Mesendoderm (in vitro differentiated cells): Measurements from ENCODE around the gene MACROH2A1.

Source experiments
- DNase-seq: peaks from one replicate; pipeline ENCODE4 v3.0.0; 2013
- H2AK5ac ChIP-seq: 2 replicates; pipeline ENCODE4 v1.6.1; 2013; ENCODE audit warnings: low read length, inconsistent platforms
- H2BK120ac ChIP-seq: 2 replicates; pipeline ENCODE4 v1.6.1; 2013; ENCODE audit warnings: low read depth, mild to moderate bottlenecking, low read length, moderate library complexity, mixed read lengths
- H2BK15ac ChIP-seq: replicated peaks from 2 replicates; pipeline ENCODE4 v1.6.1; 2013; ENCODE audit warnings: low read depth, mild to moderate bottlenecking, moderate library complexity
- H2BK5ac ChIP-seq: 2 replicates; pipeline ENCODE4 v1.6.1; 2013; ENCODE audit warnings: low read length, inconsistent platforms
- H3K18ac ChIP-seq: 2 replicates; pipeline ENCODE4 v1.6.1; 2013; ENCODE audit warnings: mild to moderate bottlenecking, low read length, mixed read lengths
- H3K23ac ChIP-seq: one replicate; pipeline ENCODE4 v1.6.1; 2013; ENCODE audit warnings: low read length
- H3K27ac ChIP-seq: 2 replicates; pipeline ENCODE4 v1.5.1; 2013; ENCODE audit warnings: low read depth, mild to moderate bottlenecking, inconsistent platforms, low read length, moderate library complexity
- H3K27me3 ChIP-seq: 2 replicates; pipeline ENCODE4 v1.6.1; 2013; ENCODE audit warnings: low read length, control low read depth, mild to moderate bottlenecking, inconsistent platforms; ENCODE audit not compliant: insufficient read depth, poor library complexity
- H3K36me3 ChIP-seq: 2 replicates; pipeline ENCODE4 v1.6.1; 2013; ENCODE audit warnings: low read length, inconsistent platforms; ENCODE audit not compliant: control insufficient read depth, insufficient read depth
- H3K4ac ChIP-seq: one replicate; pipeline ENCODE4 v1.6.1; 2013; ENCODE audit warnings: low read depth, mild to moderate bottlenecking, low read length, moderate library complexity
- H3K4me1 ChIP-seq: 2 replicates; pipeline ENCODE4 v1.6.1; 2013; ENCODE audit warnings: low read depth, low read length, inconsistent platforms; ENCODE audit not compliant: control insufficient read depth
- H3K4me2 ChIP-seq: 2 replicates; pipeline ENCODE4 v1.6.1; 2013; ENCODE audit warnings: low read length
- H3K4me3 ChIP-seq: 2 replicates; pipeline ENCODE4 v1.5.1; 2013; ENCODE audit warnings: mild to moderate bottlenecking, low read length
- H3K56ac ChIP-seq: one replicate; pipeline ENCODE4 v1.6.1; 2013; ENCODE audit warnings: low read length
- H3K79me1 ChIP-seq: 2 replicates; pipeline ENCODE4 v1.6.1; 2013; ENCODE audit warnings: low read length, inconsistent platforms
- H3K79me2 ChIP-seq: 2 replicates; pipeline ENCODE4 v1.6.1; 2013; ENCODE audit warnings: mild to moderate bottlenecking, low read length; ENCODE audit not compliant: control insufficient read depth, insufficient read depth
- H3K9ac ChIP-seq: 2 replicates; pipeline ENCODE4 v1.6.1; 2013; ENCODE audit warnings: low read length, inconsistent platforms
- H4K5ac ChIP-seq: one replicate; pipeline ENCODE4 v1.6.1; 2013; ENCODE audit warnings: low read length
- H4K8ac ChIP-seq: one replicate; pipeline ENCODE4 v1.6.1; 2013; ENCODE audit warnings: low read depth, mild to moderate bottlenecking, control low read depth, low read length, moderate library complexity
- WGBS: extraction: QIAGEN DNeasy Blood & Tissue Kit; methylation state at CpG from one replicate; pipeline ENCODE4 v1.1.7; 2013; ENCODE audit warnings: low lambda C conversion rate, missing lambda C conversion rate; ENCODE audit not compliant: insufficient coverage; ENCODE audit errors: extremely low coverage; 5-methylcytosine and 5-hydroxymethylcytosine counted together

The MACROH2A1 gene

GRCh38 chr5:135394095-135394494, 4.9 kb downstream of the MACROH2A1 start:
- H3K79me2 ChIP-seq, result peaks cover 67% of the 10 kb centered on the region
- no CpG with 5 or more reads among the region's 1 CpG for WGBS
- no peak overlapping the region for H3K4me2 ChIP-seq
- H3K4ac ChIP-seq, result no peak overlapping the region
- H3K4me3 ChIP-seq, result no peak overlapping the region
- H3K27me3 ChIP-seq, result no peaks in the 10 kb centered on the region
- H3K36me3 ChIP-seq, result no peaks in the 10 kb centered on the region
- no peak overlapping the region for H4K5ac ChIP-seq
- no peak for DNase-seq
- no peak overlapping the region for H2BK15ac ChIP-seq
- no peak overlapping the region for H2AK5ac ChIP-seq
- no peak overlapping the region for H2BK5ac ChIP-seq
- H2BK120ac ChIP-seq, result no peak overlapping the region
- H3K9ac ChIP-seq, result no peak overlapping the region
- peaks cover 36% of the 10 kb centered on the region for H3K79me1 ChIP-seq
- H3K27ac ChIP-seq, result no peak overlapping the region
- no peak overlapping the region for H3K18ac ChIP-seq
- no peak overlapping the region for H3K23ac ChIP-seq
- H4K8ac ChIP-seq, result no peak overlapping the region
- H3K56ac ChIP-seq, result no peak overlapping the region
- peaks cover 10% of the 10 kb centered on the region for H3K4me1 ChIP-seq

DNA sequence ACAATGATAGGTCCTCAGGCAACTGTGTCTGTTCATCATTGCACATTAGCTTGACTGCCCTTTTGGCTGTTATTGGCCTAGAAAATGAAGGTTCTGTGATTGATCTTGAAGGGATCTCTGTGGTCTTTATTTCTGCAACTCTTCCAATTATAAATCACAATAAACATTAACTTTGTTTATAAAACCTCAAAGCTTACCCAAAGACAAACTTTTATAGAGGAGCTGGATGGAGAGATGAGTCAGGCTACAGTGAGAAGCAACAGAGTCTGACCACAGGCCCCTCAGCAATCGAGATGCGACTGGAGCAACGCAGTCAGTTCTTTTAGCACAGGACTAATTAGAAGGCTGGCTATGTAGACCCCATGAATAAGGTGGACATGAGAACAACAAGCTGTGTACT, 5.3 kb downstream of the MACROH2A1 start:
- H4K8ac ChIP-seq, result no peak overlapping the region
- no peak overlapping the region for H3K27ac ChIP-seq
- no peak overlapping the region for H3K4ac ChIP-seq
- H3K4me2 ChIP-seq, result no peak overlapping the region
- no peak overlapping the region for H3K23ac ChIP-seq
- H3K56ac ChIP-seq, result no peak overlapping the region
- no peaks in the 10 kb centered on the region for H3K36me3 ChIP-seq
- H3K18ac ChIP-seq, result no peak overlapping the region
- peaks cover 67% of the 10 kb centered on the region for H3K79me2 ChIP-seq
- peaks cover 10% of the 10 kb centered on the region for H3K4me1 ChIP-seq
- no peak overlapping the region for H2BK15ac ChIP-seq
- H3K4me3 ChIP-seq, result no peak overlapping the region
- H4K5ac ChIP-seq, result no peak overlapping the region
- no peaks in the 10 kb centered on the region for H3K27me3 ChIP-seq
- no peak overlapping the region for H2BK5ac ChIP-seq
- H3K79me1 ChIP-seq, result peaks cover 39% of the 10 kb centered on the region
- H2AK5ac ChIP-seq, result no peak overlapping the region
- H3K9ac ChIP-seq, result no peak overlapping the region
- no peak overlapping the region for H2BK120ac ChIP-seq
- no peak for DNase-seq
- WGBS, result no CpG with 5 or more reads among the region's 3 CpGs

DNA sequence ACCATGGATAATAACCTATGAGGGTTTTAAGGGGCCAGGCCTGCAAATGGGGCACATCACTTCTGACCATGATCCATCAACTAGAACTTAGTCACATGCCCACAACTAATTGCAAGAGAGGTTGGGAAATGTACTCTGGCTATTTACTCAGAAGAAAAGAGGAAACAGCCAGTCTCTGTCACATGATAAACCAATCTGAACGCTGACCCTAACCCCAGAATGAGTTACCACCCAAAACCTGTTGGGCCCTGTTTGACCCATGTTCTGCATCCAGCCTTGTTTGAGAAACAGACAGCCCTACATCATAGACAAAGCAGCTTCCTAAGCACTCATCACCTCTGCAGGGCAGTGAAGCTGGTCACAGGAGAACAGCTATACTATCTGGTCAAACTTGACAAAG, 5.8 kb downstream of the MACROH2A1 start:
- Histone ChIP-seq H2BK15ac (no peak overlapping the region), H3K79me2 (peaks cover 67% of the 10 kb centered on the region), H2AK5ac (no peak overlapping the region), H3K4me2 (no peak overlapping the region), H3K23ac (no peak overlapping the region), H3K9ac (no peak overlapping the region), H3K4me1 (peaks cover 10% of the 10 kb centered on the region), H3K18ac (no peak overlapping the region), H2BK5ac (no peak overlapping the region), H3K56ac (no peak overlapping the region), H3K36me3 (no peaks in the 10 kb centered on the region), H2BK120ac (no peak overlapping the region), H4K5ac (no peak overlapping the region), H3K27me3 (no peaks in the 10 kb centered on the region), H3K27ac (no peak overlapping the region), H3K4ac (no peak overlapping the region), H4K8ac (no peak overlapping the region), H3K79me1 (peaks cover 39% of the 10 kb centered on the region), H3K4me3 (no peak overlapping the region)
- no peak for DNase-seq
- no CpG with 5 or more reads among the region's 1 CpG for WGBS

DNA sequence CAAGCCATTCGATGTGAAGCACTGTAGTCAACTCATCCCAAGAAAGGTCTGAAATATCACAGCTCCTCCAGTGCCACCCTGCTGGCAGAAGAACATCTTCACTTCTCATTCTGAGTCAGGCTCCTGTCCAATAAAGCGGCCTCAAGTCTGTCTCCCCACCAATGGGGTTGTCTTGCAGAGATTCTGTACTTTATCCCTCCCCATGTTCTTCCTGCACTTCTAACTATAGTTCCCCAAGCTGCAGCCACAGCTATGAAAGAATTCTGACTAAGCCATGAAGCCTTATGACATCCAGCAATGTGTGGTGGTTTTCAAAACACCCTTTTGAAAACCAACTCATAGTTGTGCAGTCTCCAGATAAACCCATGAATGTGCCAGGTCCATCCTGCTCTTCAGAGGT, 6.8 kb downstream of the MACROH2A1 start:
- H3K27ac ChIP-seq, result no peak overlapping the region
- no peak overlapping the region for H3K18ac ChIP-seq
- no peak overlapping the region for H2BK5ac ChIP-seq
- H3K27me3 ChIP-seq, result no peaks in the 10 kb centered on the region
- no peak overlapping the region for H4K5ac ChIP-seq
- peaks cover 10% of the 10 kb centered on the region for H3K4me1 ChIP-seq
- H3K36me3 ChIP-seq, result no peaks in the 10 kb centered on the region
- no peak overlapping the region for H3K56ac ChIP-seq
- H4K8ac ChIP-seq, result no peak overlapping the region
- no peak overlapping the region for H2AK5ac ChIP-seq
- H3K79me2 ChIP-seq, result peaks cover 63% of the 10 kb centered on the region
- H3K4ac ChIP-seq, result no peak overlapping the region
- no peak overlapping the region for H2BK120ac ChIP-seq
- H3K23ac ChIP-seq, result no peak overlapping the region
- WGBS, result no CpG with 5 or more reads among the region's 2 CpGs
- H3K9ac ChIP-seq, result no peak overlapping the region
- no peak for DNase-seq
- no peak overlapping the region for H3K4me3 ChIP-seq
- H2BK15ac ChIP-seq, result no peak overlapping the region
- no peak overlapping the region for H3K4me2 ChIP-seq
- peaks cover 43% of the 10 kb centered on the region for H3K79me1 ChIP-seq

GRCh38 chr5:135391869-135392255, 7.2 kb downstream of the MACROH2A1 start:
- Histone ChIP-seq H3K9ac (no peak overlapping the region), H3K4me3 (no peak overlapping the region), H3K36me3 (no peaks in the 10 kb centered on the region), H3K23ac (no peak overlapping the region), H2BK5ac (no peak overlapping the region), H2AK5ac (no peak overlapping the region), H4K8ac (no peak overlapping the region), H4K5ac (no peak overlapping the region), H3K4ac (no peak overlapping the region), H3K27ac (no peak overlapping the region), H3K79me1 (peaks cover 46% of the 10 kb centered on the region), H3K18ac (no peak overlapping the region), H2BK15ac (no peak overlapping the region), H3K4me2 (no peak overlapping the region), H3K56ac (no peak overlapping the region), H3K79me2 (peaks cover 60% of the 10 kb centered on the region), H3K27me3 (no peaks in the 10 kb centered on the region), H3K4me1 (peaks cover 10% of the 10 kb centered on the region), H2BK120ac (no peak overlapping the region)
- DNase-seq, result no peak
- WGBS, result no CpG with 5 or more reads among the region's 2 CpGs

DNA sequence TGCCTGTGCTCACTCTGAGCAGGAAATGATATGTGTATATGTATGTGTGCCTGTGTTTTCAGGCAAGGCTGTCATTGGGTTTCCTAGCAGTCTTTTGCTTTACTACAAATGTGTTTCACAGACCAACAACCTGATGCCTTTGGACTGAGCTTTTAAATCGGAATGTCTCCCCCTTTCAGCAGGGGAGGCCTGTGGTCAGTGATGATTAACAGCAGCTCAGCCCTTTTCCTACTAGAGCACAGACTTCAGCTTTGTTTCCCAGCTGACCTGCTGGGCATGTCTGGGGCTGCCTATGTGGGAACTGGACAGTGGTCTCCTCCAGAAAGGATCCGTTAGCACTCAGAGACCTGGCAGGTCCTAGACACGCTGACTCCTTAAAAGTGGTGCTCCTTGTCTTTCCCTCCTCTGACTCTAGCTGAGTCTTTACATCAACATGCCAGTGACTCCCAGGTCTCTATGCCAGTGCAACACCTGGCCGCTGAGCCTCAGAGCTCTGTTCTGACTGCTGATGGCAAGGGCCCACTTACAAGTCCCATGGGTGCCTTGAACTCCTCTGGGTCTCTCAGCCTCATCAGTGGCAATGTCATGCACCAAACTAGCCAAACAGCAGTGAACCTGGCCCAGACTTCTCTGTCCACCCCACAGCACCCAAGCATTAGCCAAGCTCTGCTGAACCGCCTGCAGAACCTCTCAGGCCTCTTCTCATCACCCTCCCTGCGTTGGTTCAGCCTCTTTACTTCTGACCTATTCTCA, 7.7 kb downstream of the MACROH2A1 start:
- DNase-seq, result no peak
- peaks cover 10% of the 10 kb centered on the region for H3K4me1 ChIP-seq
- H3K79me2 ChIP-seq, result peaks cover 56% of the 10 kb centered on the region
- H4K5ac ChIP-seq, result no peak overlapping the region
- H2BK15ac ChIP-seq, result no peak overlapping the region
- H3K23ac ChIP-seq, result no peak overlapping the region
- H3K56ac ChIP-seq, result no peak overlapping the region
- H3K18ac ChIP-seq, result no peak overlapping the region
- H2AK5ac ChIP-seq, result no peak overlapping the region
- H3K4me2 ChIP-seq, result no peak overlapping the region
- no peak overlapping the region for H3K9ac ChIP-seq
- WGBS, result no CpG with 5 or more reads among the region's 6 CpGs
- H3K36me3 ChIP-seq, result peaks cover 3% of the 10 kb centered on the region
- H3K4me3 ChIP-seq, result no peak overlapping the region
- H2BK5ac ChIP-seq, result no peak overlapping the region
- no peak overlapping the region for H3K27ac ChIP-seq
- H2BK120ac ChIP-seq, result no peak overlapping the region
- no peak overlapping the region for H3K4ac ChIP-seq
- peaks cover 49% of the 10 kb centered on the region for H3K79me1 ChIP-seq
- H4K8ac ChIP-seq, result no peak overlapping the region
- H3K27me3 ChIP-seq, result no peaks in the 10 kb centered on the region
